Measurements from ENCODE around the gene C1QA.

The C1QA gene

GRCh38 chr1:22638476-22639234 is 2.2 kb downstream of the C1QA start:
- H3K9me3 ChIP-seq (replicated peaks; ENCODE audit: insufficient read depth, low read length), result no peaks in the 10 kb centered on the region
- H3K27me3 ChIP-seq (replicated peaks; ENCODE audit: insufficient read depth, low read length), result peaks cover 52% of the 10 kb centered on the region
- no peaks in the 10 kb centered on the region for H3K9me2 ChIP-seq (replicated peaks; ENCODE audit: insufficient read depth, low read length)
- H3K4me2 ChIP-seq (ENCODE audit: low read depth, low read length), result no peak overlapping the region
- no peak for DNase-seq
- no peaks in the 10 kb centered on the region for H4K20me1 ChIP-seq (ENCODE audit: insufficient read depth, low read length)
- no peak overlapping the region for H3K4me3 ChIP-seq (ENCODE audit: low read length)
- no peaks in the 10 kb centered on the region for H3K79me2 ChIP-seq (ENCODE audit: low read length)
- no peaks in the 10 kb centered on the region for H3K36me3 ChIP-seq (replicated peaks; ENCODE audit: insufficient read depth, low read length)
- H3K9ac ChIP-seq (ENCODE audit: low read length), result no peak overlapping the region
- H3K27ac ChIP-seq (ENCODE audit: low read length), result no peak overlapping the region
- TF ChIP-seq EZH2phosphoT487 (IDR thresholded peaks at IDR 0.05; ENCODE audit: low read length), result no peak
- TF ChIP-seq EZH2 (optimal IDR thresholded peaks at IDR 0.05; ENCODE audit: low read depth, low read length), result no peak
- no peak for TF ChIP-seq CTCF (IDR thresholded peaks at IDR 0.05; ENCODE audit: low read length)
- H2AFZ ChIP-seq (ENCODE audit: low read length), result no peak overlapping the region
- no peaks in the 10 kb centered on the region for H3F3A ChIP-seq (ENCODE audit: insufficient read depth, low read length)
- no peaks in the 10 kb centered on the region for H3K4me1 ChIP-seq (ENCODE audit: low read length)

- Histone ChIP-seq H3F3A (ENCODE audit: insufficient read depth, low read length) (no peaks in the 10 kb centered on the region), H3K36me3 (replicated peaks; ENCODE audit: insufficient read depth, low read length) (no peaks in the 10 kb centered on the region), H3K9me2 (replicated peaks; ENCODE audit: insufficient read depth, low read length) (no peaks in the 10 kb centered on the region), H3K4me1 (ENCODE audit: low read length) (no peaks in the 10 kb centered on the region), H3K9me3 (replicated peaks; ENCODE audit: insufficient read depth, low read length) (no peaks in the 10 kb centered on the region), H4K20me1 (ENCODE audit: insufficient read depth, low read length) (no peaks in the 10 kb centered on the region), H3K79me2 (ENCODE audit: low read length) (no peaks in the 10 kb centered on the region), H3K9ac (ENCODE audit: low read length) (no peak overlapping the region), H2AFZ (ENCODE audit: low read length) (no peak overlapping the region), H3K4me3 (ENCODE audit: low read length) (no peak overlapping the region), H3K27ac (ENCODE audit: low read length) (no peak overlapping the region), H3K27me3 (replicated peaks; ENCODE audit: insufficient read depth, low read length) (peaks cover 52% of the 10 kb centered on the region), H3K4me2 (ENCODE audit: low read depth, low read length) (no peak overlapping the region)
- DNase-seq, result no peak
- TF ChIP-seq EZH2 (optimal IDR thresholded peaks at IDR 0.05; ENCODE audit: low read depth, low read length) (no peak), EZH2phosphoT487 (IDR thresholded peaks at IDR 0.05; ENCODE audit: low read length) (no peak), CTCF (IDR thresholded peaks at IDR 0.05; ENCODE audit: low read length) (no peak)
These were observed 2.9 kb downstream of the C1QA start for GRCh38 chr1:22639286-22639685.

GRCh38 chr1:22641247-22641646 is 4.8 kb downstream of the C1QA start:
- Histone ChIP-seq H3K4me3 (ENCODE audit: low read length) (no peak overlapping the region), H3K36me3 (replicated peaks; ENCODE audit: insufficient read depth, low read length) (no peaks in the 10 kb centered on the region), H3K9ac (ENCODE audit: low read length) (no peak overlapping the region), H3K4me2 (ENCODE audit: low read depth, low read length) (no peak overlapping the region), H3F3A (ENCODE audit: insufficient read depth, low read length) (no peaks in the 10 kb centered on the region), H3K79me2 (ENCODE audit: low read length) (no peaks in the 10 kb centered on the region), H3K9me2 (replicated peaks; ENCODE audit: insufficient read depth, low read length) (no peaks in the 10 kb centered on the region), H3K27ac (ENCODE audit: low read length) (no peak overlapping the region), H4K20me1 (ENCODE audit: insufficient read depth, low read length) (no peaks in the 10 kb centered on the region), H3K4me1 (ENCODE audit: low read length) (no peaks in the 10 kb centered on the region), H3K27me3 (replicated peaks; ENCODE audit: insufficient read depth, low read length) (peaks cover 54% of the 10 kb centered on the region), H2AFZ (ENCODE audit: low read length) (no peak overlapping the region), H3K9me3 (replicated peaks; ENCODE audit: insufficient read depth, low read length) (no peaks in the 10 kb centered on the region)
- no peak for TF ChIP-seq EZH2phosphoT487 (IDR thresholded peaks at IDR 0.05; ENCODE audit: low read length)
- TF ChIP-seq CTCF (IDR thresholded peaks at IDR 0.05; ENCODE audit: low read length), result no peak
- TF ChIP-seq EZH2 (optimal IDR thresholded peaks at IDR 0.05; ENCODE audit: low read depth, low read length), result no peak
- no peak for DNase-seq

All from MM.1S (cell line).